Measurements from ENCODE around the gene PLXDC2.

PLXDC2 gene

GRCh38 chr10:20158086-20158485 lies 341.9 kb downstream of the PLXDC2 start:
- no peaks in the 10 kb centered on the region for H3K27me3 ChIP-seq (ENCODE audit: control insufficient read depth, insufficient read depth, low read length)
- no peaks in the 10 kb centered on the region for H3K9me3 ChIP-seq (ENCODE audit: control insufficient read depth, low read length)
- no peaks in the 10 kb centered on the region for H3K36me3 ChIP-seq (ENCODE audit: control insufficient read depth, insufficient read depth, low read length)
- H2AFZ ChIP-seq: no peak overlapping the region
- H3K4me3 ChIP-seq (ENCODE audit: low read depth, low read length): no peak overlapping the region
- no peak overlapping the region for H3K27ac ChIP-seq
- no peak overlapping the region for H3K4me2 ChIP-seq (ENCODE audit: low read length)
- H3K4me1 ChIP-seq: peaks cover 15% of the 10 kb centered on the region
- H3K9ac ChIP-seq: no peak overlapping the region
- no peak for TF ChIP-seq CTCF (IDR thresholded peaks at IDR 0.05)
- H3K79me2 ChIP-seq: peaks cover 6% of the 10 kb centered on the region

- Histone ChIP-seq H3K4me1 (peaks cover 9% of the 10 kb centered on the region), H3K9me3 (ENCODE audit: control insufficient read depth, low read length) (no peaks in the 10 kb centered on the region), H3K36me3 (ENCODE audit: control insufficient read depth, insufficient read depth, low read length) (no peaks in the 10 kb centered on the region), H3K79me2 (peaks cover under 1% of the 10 kb centered on the region), H3K27me3 (ENCODE audit: control insufficient read depth, insufficient read depth, low read length) (no peaks in the 10 kb centered on the region), H2AFZ (no peak overlapping the region), H3K27ac (no peak overlapping the region), H3K9ac (no peak overlapping the region), H3K4me3 (ENCODE audit: low read depth, low read length) (no peak overlapping the region), H3K4me2 (ENCODE audit: low read length) (no peak overlapping the region)
- TF ChIP-seq CTCF (IDR thresholded peaks at IDR 0.05): no peak
Measured at GRCh38 chr10:20162123-20162522, 345.9 kb downstream of the PLXDC2 start.

GRCh38 chr10:20166096-20166675 lies 350.0 kb downstream of the PLXDC2 start:
- Histone ChIP-seq H3K4me2 (ENCODE audit: low read length) (no peak overlapping the region), H3K27me3 (ENCODE audit: control insufficient read depth, insufficient read depth, low read length) (no peaks in the 10 kb centered on the region), H3K36me3 (ENCODE audit: control insufficient read depth, insufficient read depth, low read length) (no peaks in the 10 kb centered on the region), H3K79me2 (no peaks in the 10 kb centered on the region), H3K9me3 (ENCODE audit: control insufficient read depth, low read length) (no peaks in the 10 kb centered on the region), H2AFZ (no peak overlapping the region), H3K9ac (no peak overlapping the region), H3K4me3 (ENCODE audit: low read depth, low read length) (no peak overlapping the region), H3K4me1 (peaks cover 6% of the 10 kb centered on the region), H3K27ac (no peak overlapping the region)
- TF ChIP-seq CTCF (IDR thresholded peaks at IDR 0.05): no peak

GRCh38 chr10:20170661-20171060 lies 354.4 kb downstream of the PLXDC2 start:
- H3K4me3 ChIP-seq (ENCODE audit: low read depth, low read length): no peak overlapping the region
- no peaks in the 10 kb centered on the region for H3K27me3 ChIP-seq (ENCODE audit: control insufficient read depth, insufficient read depth, low read length)
- H2AFZ ChIP-seq: no peak overlapping the region
- TF ChIP-seq CTCF (IDR thresholded peaks at IDR 0.05): no peak
- H3K4me1 ChIP-seq: peaks cover 6% of the 10 kb centered on the region
- no peaks in the 10 kb centered on the region for H3K79me2 ChIP-seq
- no peak overlapping the region for H3K9ac ChIP-seq
- H3K9me3 ChIP-seq (ENCODE audit: control insufficient read depth, low read length): no peaks in the 10 kb centered on the region
- H3K27ac ChIP-seq: no peak overlapping the region
- H3K4me2 ChIP-seq (ENCODE audit: low read length): no peak overlapping the region
- no peaks in the 10 kb centered on the region for H3K36me3 ChIP-seq (ENCODE audit: control insufficient read depth, insufficient read depth, low read length)

- no peak for TF ChIP-seq CTCF (IDR thresholded peaks at IDR 0.05)
- Histone ChIP-seq H3K4me3 (ENCODE audit: low read depth, low read length) (no peak overlapping the region), H3K27ac (no peak overlapping the region), H3K4me2 (ENCODE audit: low read length) (no peak overlapping the region), H3K36me3 (ENCODE audit: control insufficient read depth, insufficient read depth, low read length) (no peaks in the 10 kb centered on the region), H2AFZ (no peak overlapping the region), H3K9me3 (ENCODE audit: control insufficient read depth, low read length) (no peaks in the 10 kb centered on the region), H3K79me2 (no peaks in the 10 kb centered on the region), H3K27me3 (ENCODE audit: control insufficient read depth, insufficient read depth, low read length) (no peaks in the 10 kb centered on the region), H3K9ac (no peak overlapping the region), H3K4me1 (no peaks in the 10 kb centered on the region)
Measured at GRCh38 chr10:20173046-20173445, 356.8 kb downstream of the PLXDC2 start.

Data from parathyroid adenoma (tissue), 2 donors.